Forelimb muscle (tissue), 1 donor: ENCODE data around the gene RBFOX2. TPM values are rescaled to one million over a fixed set of nuclear protein-coding genes. Genes with fewer than 3 reads are reported as not detected.
A peak's percentile ranks its signal among the peaks of the same experiment; 100 is the strongest.

Experiments used
- DNase-seq: peaks from one replicate; pipeline ENCODE4 v3.0.0-alpha.2; 2013; ENCODE audit warnings: low read depth
- polyA plus RNA-seq: library from polyadenylated mRNA; unstranded; fragments of 120-200 nt; gene quantifications from one replicate; pipeline ENCODE4 v1.2.1, GENCODE V29; 2013; ENCODE audit not compliant: insufficient read length

RBFOX2 gene
- polyA plus RNA-seq, 1 donor, result 191 TPM

DNA sequence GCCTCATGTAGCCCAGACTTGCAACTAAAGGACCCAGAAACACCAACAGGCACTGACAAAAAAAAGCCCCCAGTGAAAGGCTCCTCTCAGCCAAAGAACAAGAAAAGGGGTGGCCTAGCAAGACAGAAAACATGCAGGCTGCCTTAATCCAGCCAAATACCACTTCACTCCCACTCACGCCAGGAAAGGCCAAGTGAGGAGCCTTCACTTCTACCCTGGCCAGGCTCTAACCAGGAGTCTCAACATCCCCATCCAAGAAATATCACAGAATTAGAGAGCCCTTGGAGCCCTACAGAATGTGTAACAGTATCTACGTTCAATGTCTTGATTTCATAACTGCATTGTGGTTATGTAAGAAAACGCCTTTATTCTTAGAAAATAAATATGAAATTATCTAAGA is 162.0 kb downstream of the RBFOX2 start:
- DNase-seq, result no peak

DNA sequence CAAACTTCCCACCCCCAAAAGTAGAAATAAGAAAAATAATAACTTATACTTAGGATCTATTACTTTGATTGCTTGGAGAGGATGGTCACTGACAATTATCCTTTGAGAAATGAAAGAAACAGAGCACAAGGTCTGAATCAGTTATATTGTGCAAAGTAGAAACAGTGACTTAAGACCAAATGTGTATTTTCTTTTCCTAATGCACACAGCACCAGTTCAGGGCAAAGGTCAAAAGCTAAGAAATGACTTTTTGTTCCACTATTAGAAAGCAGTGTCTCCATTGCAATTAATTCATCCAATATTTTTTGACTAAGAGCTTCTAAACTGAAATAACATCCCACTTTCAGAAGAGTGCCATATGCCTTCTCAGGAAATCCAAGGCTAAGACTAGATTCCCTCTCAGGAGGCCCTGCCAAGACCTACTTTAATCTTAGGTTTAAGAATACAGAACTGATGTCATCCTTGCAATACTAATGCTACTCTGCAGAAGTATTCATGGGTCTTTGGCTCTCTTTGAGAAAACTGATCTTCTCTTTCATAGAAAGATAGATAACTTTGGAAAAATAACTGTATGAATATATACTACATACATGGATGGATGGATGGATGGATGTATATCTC is 164.0 kb downstream of the RBFOX2 start:
- DNase-seq, result no peak

GRCh38 chr22:35863432-35863831 is 165.2 kb downstream of the RBFOX2 start:
- no peak for DNase-seq

- no peak for DNase-seq
These were observed 165.9 kb downstream of the RBFOX2 start for GRCh38 chr22:35862697-35863096.

DNA sequence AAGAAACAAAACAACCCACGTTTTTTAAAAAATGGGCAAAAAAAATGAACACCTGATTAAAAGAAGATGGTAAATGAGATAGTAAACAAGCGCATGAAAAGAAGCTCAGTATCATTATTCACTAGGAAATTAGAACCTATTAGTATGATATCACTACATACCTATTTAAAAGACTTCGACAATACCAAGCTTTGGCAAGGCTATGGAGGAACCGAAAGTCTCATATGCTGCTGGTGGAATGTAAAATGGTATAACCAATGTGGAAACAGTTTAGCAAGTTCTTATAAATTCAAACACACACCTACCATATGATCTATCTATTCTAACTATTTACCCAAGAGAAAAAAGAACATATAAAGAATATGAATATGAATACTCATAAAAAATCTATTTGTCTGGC is 167.2 kb downstream of the RBFOX2 start:
- no peak for DNase-seq

GRCh38 chr22:35860837-35861236 is 167.8 kb downstream of the RBFOX2 start:
- DNase-seq, result no peak

GRCh38 chr22:35860087-35860733 is 168.4 kb downstream of the RBFOX2 start:
- no peak for DNase-seq

- no peak for DNase-seq
These were observed 174.3 kb downstream of the RBFOX2 start for GRCh38 chr22:35854334-35854733.

- DNase-seq, result no peak
These were observed 176.5 kb downstream of the RBFOX2 start for GRCh38 chr22:35852076-35852475.

GRCh38 chr22:35850831-35851230 is 177.8 kb downstream of the RBFOX2 start:
- DNase-seq, result no peak

- DNase-seq, result no peak
These were observed 181.8 kb downstream of the RBFOX2 start for GRCh38 chr22:35846804-35847203.

GRCh38 chr22:35844886-35845285 is 183.7 kb downstream of the RBFOX2 start:
- no peak for DNase-seq

GRCh38 chr22:35842954-35843353 is 185.7 kb downstream of the RBFOX2 start:
- DNase-seq, result no peak

DNA sequence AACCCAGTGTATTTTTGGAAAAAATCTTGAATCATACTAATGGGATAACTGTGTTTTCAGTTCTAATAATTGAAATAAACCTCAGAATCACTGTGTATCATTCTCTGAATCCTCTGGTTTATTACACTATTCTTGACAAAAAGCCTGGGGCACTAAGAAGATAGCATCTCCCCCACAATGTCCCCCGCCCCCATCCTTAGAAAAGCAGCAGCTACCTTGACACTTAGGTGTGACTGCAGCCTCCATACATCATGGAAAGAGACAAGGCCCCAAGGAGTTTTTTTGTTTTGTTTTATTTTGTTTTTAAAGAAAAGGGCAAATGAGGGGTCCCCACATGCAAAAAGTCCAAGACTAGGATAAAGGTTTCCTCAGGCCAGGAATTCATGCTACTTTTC is 186.1 kb downstream of the RBFOX2 start:
- no peak for DNase-seq

DNA sequence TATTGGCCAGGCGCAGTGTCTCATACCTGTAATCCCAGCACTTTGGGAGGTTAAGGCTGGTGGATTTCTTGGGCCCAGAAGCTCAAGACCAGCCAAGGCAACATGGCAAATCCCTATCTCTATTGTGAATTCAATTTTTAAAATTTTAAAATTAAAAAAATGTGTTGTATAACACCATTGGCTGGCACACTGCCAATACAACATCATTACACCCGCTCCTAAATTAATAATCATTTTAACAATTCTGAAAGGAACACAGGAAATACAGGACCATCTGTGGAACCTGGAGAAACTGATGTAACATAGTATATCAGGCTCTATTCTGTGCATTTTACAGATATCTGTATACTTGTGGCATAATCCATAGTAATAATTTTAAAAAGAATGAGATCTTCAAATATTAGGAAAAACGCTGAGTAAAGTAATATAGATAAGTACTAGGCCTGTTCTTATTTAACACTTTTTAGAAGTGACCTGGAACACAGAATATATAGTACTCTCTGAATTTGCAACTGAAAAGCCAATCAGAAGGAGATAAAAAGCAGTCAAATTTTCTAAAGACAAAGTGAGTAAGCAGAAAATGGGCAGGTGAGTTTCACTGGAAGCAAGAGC is 186.6 kb downstream of the RBFOX2 start:
- no peak for DNase-seq

DNA sequence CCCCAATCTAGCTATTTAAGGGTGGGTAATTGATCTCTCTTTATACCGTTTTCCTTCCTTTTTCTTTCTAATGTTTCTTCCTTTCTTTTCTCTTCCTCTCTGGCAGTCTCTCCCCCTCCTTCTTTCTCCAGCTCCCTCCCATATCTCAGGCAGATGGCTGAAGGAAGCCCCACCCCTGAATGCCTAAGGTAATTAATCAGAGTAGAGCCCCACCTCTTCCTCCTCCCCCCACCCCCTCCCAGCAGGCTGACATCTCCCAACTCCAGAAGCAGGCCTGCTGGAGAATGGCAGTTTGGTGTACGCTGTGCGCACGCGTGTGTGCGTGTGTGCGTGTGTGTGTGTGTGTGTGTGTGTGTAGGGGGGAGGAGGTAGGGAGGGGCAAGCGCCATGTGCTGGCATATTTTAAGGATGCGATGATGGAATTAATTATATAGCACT is 188.3 kb downstream of the RBFOX2 start:
- DNase-seq, result peak; percentile 82

DNA sequence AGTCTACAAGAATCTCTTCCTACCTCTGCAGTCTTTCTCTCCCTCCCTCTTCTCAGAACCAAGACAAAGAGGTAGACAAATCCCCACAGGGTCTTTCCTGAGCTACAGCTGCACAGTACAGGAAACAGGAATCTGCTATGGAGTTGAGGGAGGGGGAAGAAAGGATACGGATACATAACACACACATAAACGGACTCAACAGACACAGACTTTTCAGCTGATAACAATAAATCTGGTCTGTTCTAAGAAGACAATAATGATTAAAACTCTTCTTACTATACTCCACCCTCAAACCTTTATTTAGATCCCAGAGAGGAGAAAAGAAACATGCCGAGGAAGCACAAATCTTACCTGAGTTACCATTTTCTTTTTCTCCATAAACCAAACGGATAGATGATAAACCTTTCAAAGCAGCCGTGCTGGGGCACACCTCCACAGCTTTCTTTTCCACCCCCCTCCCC is 188.8 kb downstream of the RBFOX2 start:
- DNase-seq, result no peak

GRCh38 chr22:35838855-35839576 is 189.6 kb downstream of the RBFOX2 start:
- no peak for DNase-seq

DNA sequence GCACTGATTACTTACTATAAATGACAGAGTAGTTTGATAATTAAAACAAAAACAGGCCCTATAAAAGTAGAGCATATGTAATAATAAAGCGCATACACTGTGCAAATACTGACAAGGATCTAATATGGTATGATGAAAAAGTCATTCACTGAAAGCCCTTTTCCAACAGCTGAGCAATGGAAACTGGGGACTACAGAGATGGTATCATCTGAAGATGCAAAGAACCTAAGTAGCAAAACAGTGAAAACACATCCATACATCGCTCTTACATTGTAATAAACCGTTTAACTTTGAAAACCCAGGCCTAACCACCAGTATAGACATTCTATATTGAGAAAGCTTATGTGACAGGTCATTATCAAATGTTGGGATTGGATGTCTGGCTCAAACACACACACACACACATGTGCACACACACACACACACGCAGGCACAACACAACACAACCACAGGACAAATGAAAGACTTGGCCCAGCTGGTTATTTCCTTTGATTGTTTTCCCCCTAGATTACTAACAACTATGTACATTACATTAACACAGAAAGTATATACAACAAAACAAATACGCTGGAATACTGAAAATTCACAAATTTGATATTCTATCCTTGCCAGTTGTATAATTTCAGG is 191.4 kb downstream of the RBFOX2 start:
- DNase-seq, result no peak

GRCh38 chr22:35835998-35836691 is 192.5 kb downstream of the RBFOX2 start:
- peak; percentile 70 for DNase-seq

GRCh38 chr22:35835267-35835997 is 193.2 kb downstream of the RBFOX2 start:
- DNase-seq, result no peak
